HepG2 (cell line): ENCODE measurements around the gene ATP6V0D1. TPM values are rescaled to one million over a fixed set of nuclear protein-coding genes. Genes with fewer than 3 reads are reported as not detected.

Experiments
- ATAC-seq: fragments of 200-7000 bp; cut with Tn5 transposase; 3 replicates; pipeline ENCODE4 v1.9.1; 2020; ENCODE audit warnings: mild to moderate bottlenecking, moderate library complexity
- BruUV-seq: library from RNA; stranded (reverse); fragments of 400-500 nt; replicated peaks from 2 replicates; lab custom pipeline; 2021; lab: Mats Ljungman, UMichigan
- CTCF ChIA-PET: fragments of 300-600 bp; formaldehyde crosslinking; extraction: SDS; loops from one replicate; lab custom pipeline; 2021; ENCODE audit warnings: low total read pairs, inconsistent platforms, low intra/inter-chr PET ratio; lab: Yijun Ruan, JAX
- POLR2A ChIA-PET: fragments of 350-600 bp; sonication (Branson Sonifier 250); formaldehyde crosslinking; loops from one replicate; lab custom pipeline; 2020; ENCODE audit warnings: antibody characterized with exemption, inconsistent platforms; lab: Yijun Ruan, JAX
- DNase-seq: peaks from one replicate; pipeline ENCODE4 v3.0.0-alpha.2; 2015; ENCODE audit warnings: low spot score
- FAIRE-seq: peaks from 3 replicates; lab custom pipeline; 2011; peaks lifted over from hg19 to GRCh38; lab: Jason Lieb, UNC
- H2AFZ ChIP-seq: one replicate; pipeline ENCODE4 v1.6.1; 2011; ENCODE audit warnings: low read length, inconsistent platforms
- H3K27ac ChIP-seq: fragments of 300-600 bp; 3 replicates; pipeline ENCODE4 v1.8.0; 2011; ENCODE audit warnings: mixed run types, mild to moderate bottlenecking, mixed read lengths, low read length, inconsistent platforms; ENCODE audit not compliant: insufficient read depth; ENCODE audit errors: extremely low read length
- H3K27me3 ChIP-seq, 2 experiments: fragments of 200-600 bp in 1 of 2; 2 replicates in 1 of 2; 3 replicates in 1 of 2; pipeline versions ENCODE4 v1.6.0 to v1.8.0; 2011; ENCODE audit warnings: low read length in 2 of 2, mild to moderate bottlenecking in 2 of 2, moderate library complexity in 2 of 2, inconsistent platforms in 1 of 2; ENCODE audit not compliant: insufficient read depth in 2 of 2, control insufficient read depth in 1 of 2
- H3K36me3 ChIP-seq, 2 experiments: fragments of 200-600 bp in 1 of 2; replicated peaks in 1 of 2; 2 replicates in 1 of 2; 3 replicates in 1 of 2; pipeline versions ENCODE4 v1.5.1 to v1.8.0; 2011; ENCODE audit warnings: low read length in 2 of 2, inconsistent platforms in 1 of 2; ENCODE audit not compliant: insufficient read depth in 2 of 2, control insufficient read depth in 1 of 2
- H3K4me1 ChIP-seq: 2 replicates; pipeline ENCODE4 v1.5.1; 2012; ENCODE audit warnings: low read length, inconsistent platforms; ENCODE audit not compliant: insufficient read depth
- H3K4me2 ChIP-seq: 2 replicates; pipeline ENCODE4 v1.6.0; 2011; ENCODE audit warnings: low read depth, low read length, inconsistent platforms
- H3K4me3 ChIP-seq, 3 experiments: fragments of 200-600 bp in 1 of 3; sonication (generic), shearing (Covaris generic) in 1 of 3; replicated peaks in 1 of 3; 2 replicates each; pipeline ENCODE4 v1.5.1; 2011 to 2016; ENCODE audit warnings: low read length in 3 of 3, inconsistent platforms in 2 of 3, low read depth in 2 of 3, mild to moderate bottlenecking in 2 of 3, control low read depth in 1 of 3, mixed read lengths in 1 of 3; ENCODE audit not compliant: insufficient read depth in 1 of 3
- H3K79me2 ChIP-seq: one replicate; pipeline ENCODE4 v1.6.1; 2011; ENCODE audit warnings: low read length, inconsistent platforms; ENCODE audit not compliant: insufficient read depth
- H3K9ac ChIP-seq: 2 replicates; pipeline ENCODE4 v1.6.0; 2011; ENCODE audit warnings: mild to moderate bottlenecking, low read depth, low read length, inconsistent platforms; ENCODE audit not compliant: insufficient read depth
- H3K9me3 ChIP-seq: 2 replicates; pipeline ENCODE4 v1.5.1; 2012; ENCODE audit warnings: mild to moderate bottlenecking, low read length
- H4K20me1 ChIP-seq: 2 replicates; pipeline ENCODE4 v1.6.0; 2011; ENCODE audit warnings: inconsistent platforms, mild to moderate bottlenecking, low read length, moderate library complexity; ENCODE audit not compliant: insufficient read depth
- BRD4 ChIP-seq: sonication (generic); formaldehyde crosslinking; IDR thresholded peaks from 2 replicates; pipeline ENCODE4 v1.4.0; 2020; ENCODE audit warnings: missing genetic modification reagents
- CERS6 ChIP-seq: sonication (generic); formaldehyde crosslinking; IDR thresholded peaks from 2 replicates; pipeline ENCODE4 v1.5.0; 2020; ENCODE audit warnings: missing genetic modification reagents
- FOXA3 ChIP-seq: IDR thresholded peaks from 2 replicates; pipeline ENCODE4 v1.6.1; 2016; ENCODE audit warnings: missing genetic modification reagents, missing compliant biosample characterization
- HHEX ChIP-seq: IDR thresholded peaks from 2 replicates; pipeline ENCODE4 v1.6.1; 2016; ENCODE audit warnings: control low read depth
- HOXA3 ChIP-seq: sonication (generic); formaldehyde crosslinking; IDR thresholded peaks from 2 replicates; pipeline ENCODE4 v1.5.0; 2020; ENCODE audit warnings: missing genetic modification reagents
- JUNB ChIP-seq: sonication (generic); formaldehyde crosslinking; IDR thresholded peaks from 2 replicates; pipeline ENCODE4 v1.8.0; 2022; ENCODE audit warnings: missing genetic modification reagents, mild to moderate bottlenecking, borderline replicate concordance
- MEIS2 ChIP-seq: sonication (generic); formaldehyde crosslinking; IDR thresholded peaks from 2 replicates; pipeline ENCODE4 v1.9.0; 2021; ENCODE audit warnings: mild to moderate bottlenecking, missing genetic modification reagents
- MLX ChIP-seq: IDR thresholded peaks from 2 replicates; pipeline ENCODE4 v1.6.1; 2016
- POLR2A ChIP-seq, 2 experiments: IDR thresholded peaks; 2 replicates each; pipeline ENCODE4 v1.6.1; 2011; ENCODE audit warnings: low read depth in 2 of 2, low read length in 2 of 2, mild to moderate bottlenecking in 1 of 2, moderate library complexity in 1 of 2; ENCODE audit not compliant: insufficient read depth in 1 of 2
- SKI ChIP-seq: fragments of 450-650 bp; IDR thresholded peaks from one replicate; pipeline ENCODE4 v1.6.1; 2018; ENCODE audit warnings: mild to moderate bottlenecking; ENCODE audit not compliant: partially characterized antibody
- SMAD9 ChIP-seq: sonication (generic); formaldehyde crosslinking; IDR thresholded peaks from 2 replicates; pipeline ENCODE4 v1.5.1; 2020; ENCODE audit warnings: mild to moderate bottlenecking, missing genetic modification reagents
- WIZ ChIP-seq: sonication (generic); formaldehyde crosslinking; IDR thresholded peaks from 2 replicates; pipeline ENCODE4 v1.5.1; 2020; ENCODE audit warnings: mild to moderate bottlenecking, missing genetic modification reagents
- ZBTB42 ChIP-seq: sonication (generic); formaldehyde crosslinking; IDR thresholded peaks from 2 replicates; pipeline ENCODE4 v1.5.0; 2020; ENCODE audit warnings: mild to moderate bottlenecking, missing genetic modification reagents
- ZNF253 ChIP-seq: sonication (generic); formaldehyde crosslinking; IDR thresholded peaks from 2 replicates; pipeline ENCODE4 v1.8.0; 2022; ENCODE audit warnings: mild to moderate bottlenecking, missing genetic modification reagents, borderline replicate concordance
- ZNF30 ChIP-seq: sonication (generic); formaldehyde crosslinking; IDR thresholded peaks from 2 replicates; pipeline ENCODE4 v1.5.0; 2020; ENCODE audit warnings: mild to moderate bottlenecking, missing genetic modification reagents
- ZNF326 ChIP-seq: sonication (generic); formaldehyde crosslinking; IDR thresholded peaks from 2 replicates; pipeline ENCODE4 v1.4.0; 2020; ENCODE audit warnings: missing genetic modification reagents, borderline replicate concordance
- ZNF367 ChIP-seq: sonication (generic); formaldehyde crosslinking; IDR thresholded peaks from 2 replicates; pipeline ENCODE4 v1.4.0; 2020; ENCODE audit warnings: missing genetic modification reagents, borderline replicate concordance
- ZNF580 ChIP-seq: IDR thresholded peaks from 2 replicates; pipeline ENCODE4 v1.6.1; 2016; ENCODE audit warnings: low read depth, borderline replicate concordance
- ZNF709 ChIP-seq: sonication (generic); formaldehyde crosslinking; IDR thresholded peaks from 2 replicates; pipeline ENCODE4 v1.5.0; 2020; ENCODE audit warnings: mild to moderate bottlenecking, missing genetic modification reagents
- WGBS: methylation state at CpG from one replicate; pipeline ENCODE4 v1.1.6; 2017; ENCODE audit warnings: low lambda C conversion rate; 5-methylcytosine and 5-hydroxymethylcytosine counted together
- in situ Hi-C: cut with HindIII; loops from 2 replicates; pipeline ENCODE4 v1.10.0; 2017; ENCODE audit warnings: low pct_unique_long_range_greater_than_20kb; ENCODE audit not compliant: extremely low pct_ligation_motif_present
- intact Hi-C: fragments of 100-400 bp; cut with micrococcal nuclease; formaldehyde crosslinking; loops from one replicate; pipeline ENCODE4 v1.10.0; 2022; ENCODE audit not compliant: unreplicated experiment
- polyA plus RNA-seq, 8 experiments: library from polyadenylated mRNA; depleted of rRNA in 3 of 8; stranded (reverse) in 7 of 8; unstranded in 1 of 8; fragments of >200 nt; fragmentation: Illumina TruSeq in 4 of 8; extraction: Trizol in 4 of 8; gene quantifications; 2 replicates each; pipeline versions ENCODE4 v1.2.1 to v1.2.3, GENCODE V29; 2011 to 2016; ENCODE audit warnings: low read depth in 4 of 8, missing spikeins in 1 of 8, mixed read lengths in 1 of 8; ENCODE audit not compliant: insufficient read depth in 1 of 8
- total RNA-seq, 5 experiments: library from RNA; depleted of rRNA; stranded (reverse); fragments of >200 nt; fragmentation: Illumina TruSeq; extraction: Trizol; gene quantifications; 2 replicates each; pipeline ENCODE4 v1.2.3, GENCODE V29; 2016; ENCODE audit warnings: low read depth in 1 of 5

ATP6V0D1 gene
- total and polyA plus RNA-seq, 2 of the 13 experiments (the other 11 are each of a cell fraction or from before 2014, with no cell fraction given): 51.1 to 61.3 TPM

- Histone ChIP-seq H3K79me2 (peaks cover 31% of the 10 kb centered on the region), H4K20me1 (peaks cover 5% of the 10 kb centered on the region), H3K36me3 (peaks cover under 1 to 8% of the 10 kb centered on the region in 2 experiments; a peak in 4 of 5 replicates), H3K9me3 (no peaks in the 10 kb centered on the region), H2AFZ (no peak overlapping the region), H3K27ac (no peak overlapping the region), H3K4me1 (peaks cover 4% of the 10 kb centered on the region), H3K9ac (no peak overlapping the region; the same call in 1 of the 2 replicates), H3K27me3 (no peaks in the 10 kb centered on the region), H3K4me3 (no peak overlapping the region), H3K4me2 (no peak overlapping the region)
- no peak for TF ChIP-seq ZNF709
- TF ChIP-seq HOXA3 (CRISPR knock-in tag): 0 out of 2 replicates have a peak, but pooled peaks have one; percentile 5
- ChIA-PET CTCF (no interaction called here), POLR2A (interaction anchor here (0.9 to 1.2 kb wide), 2 partner anchors 11 to 24 kb away, joined by 3 to 4 read pairs; partner anchors contain the start of gene ATP6V0D1)
- in situ Hi-C loops (no loop called here), intact Hi-C loops (no loop called here)
- WGBS: 91% methylated on average over 4 of the region's 7 CpGs
- ATAC-seq: no peak
- DNase-seq: no peak
- BruUV-seq: no TSS peak
- no peak for FAIRE-seq
Measured at GRCh38 chr16:67470359-67470758, 10.6 kb downstream of the ATP6V0D1 start.

- ChIA-PET POLR2A (interaction anchor here (0.6 to 1.2 kb wide), 3 partner anchors 12 to 38 kb away, joined by 3 to 4 read pairs (median 4); partner anchors contain the start of genes ATP6V0D1 and HSD11B2), CTCF (interaction anchor here (5.3 kb wide), 1 partner anchor 41 kb away, joined by 98 read pairs; the partner anchor contains the start of gene HSD11B2)
- Histone ChIP-seq H3K4me3 (no peak overlapping the region), H3K9me3 (no peaks in the 10 kb centered on the region), H3K27ac (no peak overlapping the region), H3K27me3 (no peaks in the 10 kb centered on the region), H3K36me3 (no peaks in the 10 kb centered on the region; a peak in 2 of 5 replicates), H2AFZ (no peak overlapping the region), H3K4me2 (no peak overlapping the region), H3K4me1 (peaks cover 5% of the 10 kb centered on the region), H3K9ac (no peak overlapping the region), H3K79me2 (peaks cover 24% of the 10 kb centered on the region), H4K20me1 (peaks cover 7% of the 10 kb centered on the region)
- in situ Hi-C loops: loop anchor here (5.0 kb wide), 1 partner anchor 36 kb away; the partner anchor contains the start of gene HSD11B2
- no peak for ATAC-seq
- FAIRE-seq: no peak
- no peak for DNase-seq
- intact Hi-C loops: loop anchor here (5.0 kb wide), 1 partner anchor 191 kb away; the partner anchor contains the start of gene PLEKHG4
- WGBS: 94% methylated on average over 5 of the region's 5 CpGs
- no TSS peak for BruUV-seq
- TF ChIP-seq ZNF709: no peak
- TF ChIP-seq ZNF580 (CRISPR knock-in tag): no peak
- TF ChIP-seq POLR2A (IDR thresholded peaks at IDR 0.05; ENCODE audit: insufficient read depth in 1 of 2, low read depth in 2 of 2, low read length in 2 of 2): no peak
- TF ChIP-seq ZNF326 (CRISPR knock-in tag): no peak
- TF ChIP-seq ZNF367 (CRISPR knock-in tag): no peak
- no peak for TF ChIP-seq WIZ (CRISPR knock-in tag)
- no peak for TF ChIP-seq SKI
- TF ChIP-seq ZNF30 (CRISPR knock-in tag): no peak
- TF ChIP-seq ZBTB42: no peak
- no peak for TF ChIP-seq SMAD9 (CRISPR knock-in tag)
- TF ChIP-seq MLX (CRISPR knock-in tag): no peak
- no peak for TF ChIP-seq BRD4 (CRISPR knock-in tag)
- no peak for TF ChIP-seq MEIS2 (CRISPR knock-in tag)
- TF ChIP-seq JUNB: no peak
- no peak for TF ChIP-seq FOXA3
- no peak for TF ChIP-seq CERS6 (CRISPR knock-in tag)
- TF ChIP-seq HHEX (CRISPR knock-in tag): no peak
- TF ChIP-seq ZNF253: no peak
Measured at GRCh38 chr16:67468731-67469130, 12.2 kb downstream of the ATP6V0D1 start.
